HepG2 (cell line): ENCODE results near the gene CD7. TPM values are rescaled to one million over a fixed set of nuclear protein-coding genes. Genes with fewer than 3 reads are reported as not detected.

Experiments used
- BORCS8-MEF2B ChIP-seq: sonication (generic); formaldehyde crosslinking; IDR thresholded peaks from 2 replicates; pipeline ENCODE4 v1.8.0; 2022; ENCODE audit warnings: mild to moderate bottlenecking, missing genetic modification reagents
- CCDC6 ChIP-seq: sonication (generic); formaldehyde crosslinking; IDR thresholded peaks from 2 replicates; pipeline ENCODE4 v1.8.1; 2022; ENCODE audit warnings: mild to moderate bottlenecking, missing genetic modification reagents, moderate library complexity
- HOXA5 ChIP-seq: sonication (generic); formaldehyde crosslinking; IDR thresholded peaks from 2 replicates; pipeline ENCODE4 v1.4.0; 2020; ENCODE audit warnings: missing genetic modification reagents
- MAZ ChIP-seq, 2 experiments: sonication (generic) in 1 of 2; formaldehyde crosslinking in 1 of 2; IDR thresholded peaks; 2 replicates each; pipeline versions ENCODE4 v1.5.0 to v1.6.1; 2012 to 2020; ENCODE audit warnings: low read depth in 2 of 2, mild to moderate bottlenecking in 2 of 2, borderline replicate concordance in 1 of 2, improper control_type of control experiment in 1 of 2, low read length in 1 of 2, missing genetic modification reagents in 1 of 2, moderate library complexity in 1 of 2
- NFIB ChIP-seq: sonication (generic); formaldehyde crosslinking; IDR thresholded peaks from 2 replicates; pipeline ENCODE4 v1.9.0; 2021; ENCODE audit warnings: missing genetic modification reagents, mild to moderate bottlenecking, borderline replicate concordance
- TARDBP ChIP-seq: sonication (generic); formaldehyde crosslinking; IDR thresholded peaks from 2 replicates; pipeline ENCODE4 v1.8.0; 2022; ENCODE audit warnings: mild to moderate bottlenecking, missing genetic modification reagents
- TBX3 ChIP-seq: fragments of 450-650 bp; IDR thresholded peaks from 2 replicates; pipeline ENCODE4 v1.6.1; 2017; ENCODE audit warnings: antibody characterized with exemption, mild to moderate bottlenecking, inconsistent platforms, borderline replicate concordance
- XRCC5 ChIP-seq: fragments of 200-400 bp; formaldehyde crosslinking; optimal IDR thresholded peaks from 2 replicates; pipeline ENCODE3; 2017; ENCODE audit warnings: mild to moderate bottlenecking, low read length
- ZFP36 ChIP-seq: fragments of 150-350 bp; IDR thresholded peaks from 2 replicates; pipeline ENCODE4 v1.6.1; 2018; ENCODE audit warnings: borderline replicate concordance, low read length, low read depth; ENCODE audit not compliant: partially characterized antibody
- ZMYM2 ChIP-seq: sonication (generic); formaldehyde crosslinking; IDR thresholded peaks from 2 replicates; pipeline ENCODE4 v1.8.0; 2022; ENCODE audit warnings: mild to moderate bottlenecking, missing genetic modification reagents
- ZNF484 ChIP-seq: sonication (generic); formaldehyde crosslinking; IDR thresholded peaks from 2 replicates; pipeline ENCODE4 v1.5.1; 2020; ENCODE audit warnings: mild to moderate bottlenecking, low read depth, missing genetic modification reagents, borderline replicate concordance
- ZNF619 ChIP-seq: sonication (generic); formaldehyde crosslinking; IDR thresholded peaks from 2 replicates; pipeline ENCODE4 v1.4.0; 2020; ENCODE audit warnings: mild to moderate bottlenecking, missing genetic modification reagents
- ZNF678 ChIP-seq: sonication (generic); formaldehyde crosslinking; IDR thresholded peaks from 2 replicates; pipeline ENCODE4 v1.4.0; 2020; ENCODE audit warnings: mild to moderate bottlenecking, missing genetic modification reagents
- polyA plus RNA-seq, 8 experiments: library from polyadenylated mRNA; depleted of rRNA in 3 of 8; stranded (reverse) in 7 of 8; unstranded in 1 of 8; fragments of >200 nt; fragmentation: Illumina TruSeq in 4 of 8; extraction: Trizol in 4 of 8; gene quantifications; 2 replicates each; pipeline versions ENCODE4 v1.2.1 to v1.2.3, GENCODE V29; 2011 to 2016; ENCODE audit warnings: low read depth in 4 of 8, missing spikeins in 1 of 8, mixed read lengths in 1 of 8; ENCODE audit not compliant: insufficient read depth in 1 of 8
- total RNA-seq, 5 experiments: library from RNA; depleted of rRNA; stranded (reverse); fragments of >200 nt; fragmentation: Illumina TruSeq; extraction: Trizol; gene quantifications; 2 replicates each; pipeline ENCODE4 v1.2.3, GENCODE V29; 2016; ENCODE audit warnings: low read depth in 1 of 5
- TF ChIP-seq, protein P1 (sequence below): sonication (generic); formaldehyde crosslinking; IDR thresholded peaks from 2 replicates; pipeline ENCODE4 v1.5.1; 2020; ENCODE audit warnings: missing genetic modification reagents, mild to moderate bottlenecking, borderline replicate concordance
- TF ChIP-seq, protein P2 (sequence below): sonication (generic); formaldehyde crosslinking; IDR thresholded peaks from 2 replicates; pipeline ENCODE4 v1.4.0; 2020; ENCODE audit warnings: mild to moderate bottlenecking, missing genetic modification reagents
- TF ChIP-seq, protein P3 (sequence below): IDR thresholded peaks from 2 replicates; pipeline ENCODE4 v1.6.1; 2016; ENCODE audit warnings: mild to moderate bottlenecking, missing biosample characterization, missing genetic modification reagents
- TF ChIP-seq, protein P4 (sequence below): sonication (generic); formaldehyde crosslinking; conservative IDR thresholded peaks from 2 replicates; pipeline ENCODE4 v1.4.0; 2020; ENCODE audit warnings: missing genetic modification reagents

CD7 gene
- total and polyA plus RNA-seq, 2 of the 13 experiments (the other 11 are each of a cell fraction or from before 2014, with no cell fraction given): 67.6 to 76.4 TPM

DNA sequence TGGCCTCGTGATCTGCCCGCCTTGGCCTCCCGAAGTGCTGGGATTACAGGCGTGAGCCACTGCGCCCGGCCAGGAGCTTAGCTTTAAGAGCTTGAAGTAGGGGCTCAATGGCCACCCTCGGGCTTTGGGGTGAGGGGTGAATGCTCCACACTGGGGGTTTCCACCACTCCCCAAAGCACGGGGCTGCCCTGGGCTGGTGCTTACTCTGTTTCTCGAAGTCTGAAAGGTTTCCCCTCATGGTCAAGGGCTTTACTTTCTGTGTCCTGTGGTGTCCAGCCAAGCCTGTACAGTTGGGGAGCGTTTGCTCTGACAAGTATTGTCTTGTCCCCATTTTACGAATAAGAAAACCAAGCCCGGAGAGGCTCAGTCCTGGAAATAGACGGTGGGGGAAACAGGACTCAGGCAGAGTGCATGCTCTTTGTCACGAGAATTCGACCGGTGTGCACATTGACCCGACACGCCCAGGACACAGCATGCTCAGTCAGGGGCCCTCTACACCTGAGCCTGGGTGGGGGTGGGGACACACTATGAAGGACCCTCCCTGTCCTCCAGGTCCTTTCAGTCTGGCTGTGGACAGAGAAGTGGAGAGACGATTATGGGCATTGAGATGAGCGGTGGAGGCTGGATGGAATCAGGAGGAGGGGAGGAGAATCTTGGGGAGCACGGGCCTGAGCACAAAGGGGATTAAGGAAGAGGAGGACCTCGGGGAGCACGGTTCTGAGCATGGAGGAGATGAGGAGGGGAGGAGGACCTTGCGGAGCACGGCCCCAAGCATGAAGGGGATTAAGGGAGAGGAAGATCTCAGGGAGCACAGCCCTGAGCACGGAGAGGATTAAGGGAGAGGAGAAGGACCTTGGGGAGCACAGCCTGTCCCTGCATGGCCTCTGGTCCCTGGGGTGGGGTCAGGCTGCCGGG is 7.5 kb downstream of the CD7 start (continued):
- peak; percentile 25; the same call in 1 of the 2 replicates for TF ChIP-seq MAZ (IDR thresholded peaks at IDR 0.05; ENCODE audit: borderline replicate concordance, low read depth, low read length)
- TF ChIP-seq MAZ (CRISPR knock-in tag; IDR thresholded peaks at IDR 0.05; ENCODE audit: low read depth): 0 out of 2 replicates have a peak, but pooled peaks have one; percentile 37
- TF ChIP-seq TARDBP (CRISPR knock-in tag): no peak
- TF ChIP-seq ZNF678 (CRISPR knock-in tag): 0 out of 2 replicates have a peak, but pooled peaks have one; percentile 54
- TF ChIP-seq ZFP36: no peak
- TF ChIP-seq, protein P1, sequence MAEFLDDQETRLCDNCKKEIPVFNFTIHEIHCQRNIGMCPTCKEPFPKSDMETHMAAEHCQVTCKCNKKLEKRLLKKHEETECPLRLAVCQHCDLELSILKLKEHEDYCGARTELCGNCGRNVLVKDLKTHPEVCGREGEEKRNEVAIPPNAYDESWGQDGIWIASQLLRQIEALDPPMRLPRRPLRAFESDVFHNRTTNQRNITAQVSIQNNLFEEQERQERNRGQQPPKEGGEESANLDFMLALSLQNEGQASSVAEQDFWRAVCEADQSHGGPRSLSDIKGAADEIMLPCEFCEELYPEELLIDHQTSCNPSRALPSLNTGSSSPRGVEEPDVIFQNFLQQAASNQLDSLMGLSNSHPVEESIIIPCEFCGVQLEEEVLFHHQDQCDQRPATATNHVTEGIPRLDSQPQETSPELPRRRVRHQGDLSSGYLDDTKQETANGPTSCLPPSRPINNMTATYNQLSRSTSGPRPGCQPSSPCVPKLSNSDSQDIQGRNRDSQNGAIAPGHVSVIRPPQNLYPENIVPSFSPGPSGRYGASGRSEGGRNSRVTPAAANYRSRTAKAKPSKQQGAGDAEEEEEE: no peak; the same call in 1 of the 2 replicates
- peak; percentile 29; the same call in 1 of the 2 replicates for TF ChIP-seq CCDC6 (CRISPR knock-in tag)
- TF ChIP-seq, protein P2, sequence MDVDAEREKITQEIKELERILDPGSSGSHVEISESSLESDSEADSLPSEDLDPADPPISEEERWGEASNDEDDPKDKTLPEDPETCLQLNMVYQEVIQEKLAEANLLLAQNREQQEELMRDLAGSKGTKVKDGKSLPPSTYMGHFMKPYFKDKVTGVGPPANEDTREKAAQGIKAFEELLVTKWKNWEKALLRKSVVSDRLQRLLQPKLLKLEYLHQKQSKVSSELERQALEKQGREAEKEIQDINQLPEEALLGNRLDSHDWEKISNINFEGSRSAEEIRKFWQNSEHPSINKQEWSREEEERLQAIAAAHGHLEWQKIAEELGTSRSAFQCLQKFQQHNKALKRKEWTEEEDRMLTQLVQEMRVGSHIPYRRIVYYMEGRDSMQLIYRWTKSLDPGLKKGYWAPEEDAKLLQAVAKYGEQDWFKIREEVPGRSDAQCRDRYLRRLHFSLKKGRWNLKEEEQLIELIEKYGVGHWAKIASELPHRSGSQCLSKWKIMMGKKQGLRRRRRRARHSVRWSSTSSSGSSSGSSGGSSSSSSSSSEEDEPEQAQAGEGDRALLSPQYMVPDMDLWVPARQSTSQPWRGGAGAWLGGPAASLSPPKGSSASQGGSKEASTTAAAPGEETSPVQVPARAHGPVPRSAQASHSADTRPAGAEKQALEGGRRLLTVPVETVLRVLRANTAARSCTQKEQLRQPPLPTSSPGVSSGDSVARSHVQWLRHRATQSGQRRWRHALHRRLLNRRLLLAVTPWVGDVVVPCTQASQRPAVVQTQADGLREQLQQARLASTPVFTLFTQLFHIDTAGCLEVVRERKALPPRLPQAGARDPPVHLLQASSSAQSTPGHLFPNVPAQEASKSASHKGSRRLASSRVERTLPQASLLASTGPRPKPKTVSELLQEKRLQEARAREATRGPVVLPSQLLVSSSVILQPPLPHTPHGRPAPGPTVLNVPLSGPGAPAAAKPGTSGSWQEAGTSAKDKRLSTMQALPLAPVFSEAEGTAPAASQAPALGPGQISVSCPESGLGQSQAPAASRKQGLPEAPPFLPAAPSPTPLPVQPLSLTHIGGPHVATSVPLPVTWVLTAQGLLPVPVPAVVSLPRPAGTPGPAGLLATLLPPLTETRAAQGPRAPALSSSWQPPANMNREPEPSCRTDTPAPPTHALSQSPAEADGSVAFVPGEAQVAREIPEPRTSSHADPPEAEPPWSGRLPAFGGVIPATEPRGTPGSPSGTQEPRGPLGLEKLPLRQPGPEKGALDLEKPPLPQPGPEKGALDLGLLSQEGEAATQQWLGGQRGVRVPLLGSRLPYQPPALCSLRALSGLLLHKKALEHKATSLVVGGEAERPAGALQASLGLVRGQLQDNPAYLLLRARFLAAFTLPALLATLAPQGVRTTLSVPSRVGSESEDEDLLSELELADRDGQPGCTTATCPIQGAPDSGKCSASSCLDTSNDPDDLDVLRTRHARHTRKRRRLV: no peak
- TF ChIP-seq, protein P3, sequence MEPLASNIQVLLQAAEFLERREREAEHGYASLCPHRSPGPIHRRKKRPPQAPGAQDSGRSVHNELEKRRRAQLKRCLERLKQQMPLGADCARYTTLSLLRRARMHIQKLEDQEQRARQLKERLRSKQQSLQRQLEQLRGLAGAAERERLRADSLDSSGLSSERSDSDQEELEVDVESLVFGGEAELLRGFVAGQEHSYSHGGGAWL: no peak
- TF ChIP-seq BORCS8-MEF2B (CRISPR knock-in tag): no peak
- TF ChIP-seq ZNF619 (CRISPR knock-in tag): no peak
- TF ChIP-seq ZNF484 (CRISPR knock-in tag): no peak
- no peak for TF ChIP-seq HOXA5 (CRISPR knock-in tag)
- peak; percentile 12 for TF ChIP-seq XRCC5
- TF ChIP-seq TBX3: no peak
- TF ChIP-seq ZMYM2: peak; percentile 68
- TF ChIP-seq, protein P4, sequence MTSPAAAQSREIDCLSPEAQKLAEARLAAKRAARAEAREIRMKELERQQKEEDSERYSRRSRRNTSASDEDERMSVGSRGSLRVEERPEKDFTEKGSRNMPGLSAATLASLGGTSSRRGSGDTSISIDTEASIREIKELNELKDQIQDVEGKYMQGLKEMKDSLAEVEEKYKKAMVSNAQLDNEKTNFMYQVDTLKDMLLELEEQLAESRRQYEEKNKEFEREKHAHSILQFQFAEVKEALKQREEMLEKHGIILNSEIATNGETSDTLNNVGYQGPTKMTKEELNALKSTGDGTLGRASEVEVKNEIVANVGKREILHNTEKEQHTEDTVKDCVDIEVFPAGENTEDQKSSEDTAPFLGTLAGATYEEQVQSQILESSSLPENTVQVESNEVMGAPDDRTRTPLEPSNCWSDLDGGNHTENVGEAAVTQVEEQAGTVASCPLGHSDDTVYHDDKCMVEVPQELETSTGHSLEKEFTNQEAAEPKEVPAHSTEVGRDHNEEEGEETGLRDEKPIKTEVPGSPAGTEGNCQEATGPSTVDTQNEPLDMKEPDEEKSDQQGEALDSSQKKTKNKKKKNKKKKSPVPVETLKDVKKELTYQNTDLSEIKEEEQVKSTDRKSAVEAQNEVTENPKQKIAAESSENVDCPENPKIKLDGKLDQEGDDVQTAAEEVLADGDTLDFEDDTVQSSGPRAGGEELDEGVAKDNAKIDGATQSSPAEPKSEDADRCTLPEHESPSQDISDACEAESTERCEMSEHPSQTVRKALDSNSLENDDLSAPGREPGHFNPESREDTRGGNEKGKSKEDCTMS (CRISPR knock-in tag): no peak
- TF ChIP-seq NFIB: no peak
